Stimulated activated CD8-positive, alpha-beta memory T cell treated with anti-CD3 and anti-CD28 coated beads, Interleukin-4, amount 100 ng/mL, for 48 hours (primary cell): ENCODE measurements around the gene ERBB4.

ENCODE experiments used
- DNase-seq: peaks from one replicate; pipeline ENCODE4 v3.0.0-alpha.2; 2020

Gene ERBB4

DNA sequence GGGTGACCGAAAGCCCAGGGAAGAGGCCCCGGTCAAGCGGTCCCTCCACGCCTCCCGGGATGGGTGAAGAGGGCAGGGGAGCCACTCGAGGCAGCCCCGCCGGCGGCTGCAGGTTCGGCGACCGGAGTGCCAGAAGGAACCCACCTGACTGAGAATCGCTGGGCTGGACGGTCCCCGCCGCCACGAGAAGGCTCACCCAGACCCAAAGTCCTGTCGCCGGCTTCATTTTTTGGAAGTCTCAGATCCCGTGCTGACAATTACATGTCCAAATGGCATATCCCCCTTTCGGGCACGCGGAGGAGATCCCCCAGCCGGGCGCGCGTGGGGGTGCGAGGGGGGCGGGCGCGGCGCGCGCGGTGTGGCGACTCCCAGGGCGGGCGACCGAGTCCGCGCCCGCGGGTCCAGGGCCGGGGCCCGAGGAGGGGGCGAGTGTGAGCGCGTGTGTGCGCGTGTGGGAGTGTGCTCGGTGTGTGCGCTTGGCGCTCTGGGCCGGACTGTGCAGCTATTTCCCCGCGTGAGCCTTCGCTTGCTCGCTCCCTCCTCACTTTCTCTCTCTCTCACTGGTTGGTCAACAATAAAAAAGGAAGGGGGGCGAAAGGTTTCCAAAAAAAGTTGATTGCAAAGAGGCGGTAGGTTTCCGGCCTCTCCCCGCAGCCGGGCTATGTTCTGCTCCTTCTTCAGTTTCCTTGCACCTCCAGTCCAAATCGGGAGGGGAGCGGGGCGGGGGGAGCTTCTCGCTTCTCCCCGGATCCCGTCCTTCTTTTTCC lies at the start of gene ERBB4:
Gene ERBB4 (minus strand): TSS at position 498 of the 767 bp plus-strand sequence. CDS start 272 bp downstream, at position 226.
- DNase-seq: no peak

DNA sequence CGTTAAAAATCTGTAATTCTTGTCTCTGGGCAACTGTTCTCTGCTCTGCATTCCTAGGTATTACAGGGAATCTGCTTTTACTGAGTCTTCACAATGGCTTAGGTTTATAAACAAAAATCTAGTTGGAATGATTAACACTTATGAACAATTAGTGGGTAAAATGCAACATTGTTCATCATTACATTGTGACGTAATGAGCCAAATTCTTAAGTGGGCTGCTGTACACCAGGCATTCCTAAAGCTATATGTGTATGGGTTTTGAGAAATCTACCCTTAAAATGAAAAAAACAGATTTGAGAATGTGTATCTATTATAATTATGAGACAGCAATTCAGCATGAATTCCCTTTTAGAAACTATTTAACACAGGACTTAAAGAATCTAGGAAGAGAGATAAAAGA lies 41.5 kb upstream of the ERBB4 start:
- no peak for DNase-seq

DNA sequence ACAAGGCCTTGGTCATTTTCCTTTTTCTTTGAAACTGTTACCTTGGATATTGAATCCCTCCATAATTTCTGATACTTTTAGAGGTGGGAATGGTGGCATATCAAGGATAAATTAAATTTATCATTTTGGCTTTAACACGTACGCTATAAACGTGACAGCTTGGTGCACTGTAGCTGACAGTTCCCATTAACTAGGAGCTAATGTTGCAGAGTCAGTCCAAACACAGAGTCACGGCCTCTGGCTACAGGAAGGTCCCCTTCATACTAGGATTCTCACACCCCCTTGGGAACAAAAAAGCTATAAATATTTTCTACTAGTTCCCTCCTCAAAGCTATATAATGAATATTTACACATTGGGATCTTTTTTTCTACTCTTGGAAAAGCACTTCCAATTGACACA lies 17.7 kb upstream of the ERBB4 start:
- DNase-seq: no peak

DNA sequence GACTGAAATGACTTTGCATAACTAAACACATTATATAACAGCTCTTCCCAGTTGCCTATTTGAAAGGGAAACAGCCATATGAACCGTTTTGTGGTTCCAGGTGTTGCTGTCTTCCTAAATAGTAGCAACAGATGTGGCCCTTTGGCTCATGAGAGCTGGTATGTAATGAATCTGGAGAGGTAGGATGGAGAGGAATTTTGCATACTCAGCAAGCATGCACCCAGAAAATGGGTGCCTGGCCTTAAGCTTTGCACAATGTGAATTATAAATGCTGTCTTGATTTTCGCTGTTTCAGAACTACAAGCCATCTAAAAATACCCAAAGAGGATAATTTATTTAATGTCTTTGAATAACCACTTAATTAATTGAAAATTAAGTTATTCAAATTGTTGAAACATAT lies 15.6 kb upstream of the ERBB4 start:
- no peak for DNase-seq

DNA sequence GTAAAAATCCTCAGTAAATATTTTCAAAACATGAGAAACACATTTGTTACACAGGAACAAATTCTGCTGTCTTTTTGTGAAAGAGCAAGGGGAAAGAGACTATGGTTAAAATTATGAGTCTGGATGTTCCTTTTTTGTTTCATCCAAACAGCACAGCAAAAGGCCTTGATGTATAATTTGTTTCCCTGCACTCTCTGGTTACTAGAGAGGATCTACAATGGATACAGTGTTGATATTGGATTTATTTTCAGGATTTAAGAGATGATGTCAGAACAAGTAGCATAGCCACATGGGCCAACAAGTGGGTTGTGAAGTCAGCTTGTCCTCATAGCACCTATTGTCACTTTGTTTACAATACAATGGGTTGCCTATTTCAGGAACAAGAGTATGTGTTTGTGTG lies 11.3 kb upstream of the ERBB4 start:
- no peak for DNase-seq

DNA sequence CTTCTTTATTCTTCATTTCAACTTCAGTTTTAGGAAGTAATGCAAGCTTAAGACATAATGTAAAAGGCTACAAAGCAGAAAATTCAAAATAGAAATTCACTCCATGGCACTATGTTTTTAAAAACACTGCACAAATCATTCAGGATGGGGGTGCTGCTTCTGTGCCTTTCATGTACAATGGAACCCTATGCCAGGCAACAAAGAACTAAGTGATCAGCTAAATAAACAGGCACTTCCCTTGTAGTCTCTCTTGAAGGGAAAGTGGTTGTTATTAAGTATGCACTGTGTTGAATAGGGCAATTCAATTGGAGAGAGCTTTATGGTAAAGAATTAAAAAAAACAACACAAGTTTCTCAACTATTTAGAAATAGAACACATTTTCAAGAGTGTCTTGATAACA lies 10.9 kb upstream of the ERBB4 start:
- no peak for DNase-seq

DNA sequence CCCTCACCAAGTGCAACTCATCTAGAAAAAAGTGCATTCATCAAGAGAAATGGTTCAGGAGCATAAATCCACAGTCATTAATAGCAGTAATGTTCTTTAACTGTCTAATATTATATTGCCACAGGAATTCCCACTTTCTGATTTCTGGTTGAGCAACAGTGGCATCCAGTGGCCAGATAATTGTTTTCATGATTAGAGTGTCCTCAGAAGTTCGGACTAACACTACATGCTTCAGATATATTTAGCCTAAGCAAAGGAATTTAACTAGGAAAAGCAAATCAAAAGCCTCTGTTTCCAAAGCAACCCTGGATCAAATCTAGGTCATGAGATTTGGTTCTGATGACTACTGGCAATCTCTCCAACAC lies 9.8 kb upstream of the ERBB4 start:
- no peak for DNase-seq

DNA sequence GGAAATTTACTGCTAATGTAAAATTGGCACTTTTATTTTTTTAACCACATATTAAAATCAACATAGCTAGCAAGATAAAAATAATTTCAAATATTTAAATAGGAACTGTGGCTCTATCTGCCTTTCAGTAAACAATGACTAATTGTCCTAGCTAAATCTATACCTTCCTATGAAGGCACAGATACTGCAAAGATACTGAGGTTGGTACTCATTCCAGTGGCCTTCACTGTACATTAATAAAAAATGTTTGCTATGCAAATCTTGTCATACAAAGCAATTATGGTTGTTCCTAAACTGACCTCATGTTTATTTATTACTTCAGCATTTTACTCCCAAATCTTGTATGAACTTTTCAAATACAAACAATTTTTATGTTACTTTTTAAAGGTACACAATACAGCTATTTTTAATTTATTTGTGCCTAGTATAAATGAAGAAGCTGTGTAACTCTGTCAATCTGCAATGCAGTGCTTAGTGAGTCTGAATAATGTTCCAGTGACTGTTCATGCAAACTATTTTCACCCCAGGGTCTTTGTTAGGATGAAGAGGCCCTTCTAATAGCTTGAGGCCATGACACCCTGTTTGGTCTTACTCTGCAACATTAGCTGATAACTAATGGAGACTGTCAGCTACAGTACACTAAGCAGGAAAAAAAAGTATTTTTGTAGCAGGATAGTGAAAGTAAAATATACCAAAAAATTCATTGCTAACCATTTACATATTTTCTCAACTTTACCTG lies 9.3 kb upstream of the ERBB4 start:
- no peak for DNase-seq

DNA sequence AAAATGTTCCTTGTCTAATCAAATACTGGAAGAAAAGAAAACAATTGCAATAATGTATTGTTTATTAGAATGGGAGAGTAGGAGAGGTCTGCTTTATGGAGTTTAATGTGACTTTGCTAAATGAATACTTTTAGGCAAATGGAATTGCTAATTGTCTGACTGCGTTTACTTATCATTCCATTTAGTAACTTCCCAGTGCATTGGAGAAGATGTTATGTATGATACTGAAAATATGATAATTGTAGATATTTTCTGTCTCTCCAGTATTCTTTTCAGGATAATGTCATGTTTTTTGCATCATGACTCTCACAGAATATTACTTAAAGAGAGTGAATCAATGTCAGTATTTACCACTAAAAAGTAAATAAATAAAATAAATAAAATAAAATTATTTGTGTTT lies 8.1 kb upstream of the ERBB4 start:
- DNase-seq: no peak

DNA sequence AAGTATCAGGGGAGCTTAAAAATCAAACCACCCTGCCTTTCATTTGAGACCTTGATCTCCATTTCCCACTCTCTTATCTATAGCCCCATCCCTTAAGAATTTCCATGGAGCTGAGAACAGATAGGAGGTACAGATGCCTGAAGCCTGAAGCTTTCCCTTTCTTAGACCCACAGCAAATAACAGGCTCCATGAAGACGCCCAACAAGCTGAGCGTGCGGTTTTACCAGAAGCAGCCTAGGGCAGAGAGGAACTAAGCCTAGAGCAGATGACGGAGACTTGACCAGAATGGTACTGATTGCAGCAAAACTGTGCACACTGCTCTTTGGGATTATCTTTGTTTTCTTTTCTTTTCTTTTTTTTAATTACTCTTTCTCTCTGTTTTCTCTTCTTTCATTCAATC lies 1.7 kb upstream of the ERBB4 start:
- no peak for DNase-seq

DNA sequence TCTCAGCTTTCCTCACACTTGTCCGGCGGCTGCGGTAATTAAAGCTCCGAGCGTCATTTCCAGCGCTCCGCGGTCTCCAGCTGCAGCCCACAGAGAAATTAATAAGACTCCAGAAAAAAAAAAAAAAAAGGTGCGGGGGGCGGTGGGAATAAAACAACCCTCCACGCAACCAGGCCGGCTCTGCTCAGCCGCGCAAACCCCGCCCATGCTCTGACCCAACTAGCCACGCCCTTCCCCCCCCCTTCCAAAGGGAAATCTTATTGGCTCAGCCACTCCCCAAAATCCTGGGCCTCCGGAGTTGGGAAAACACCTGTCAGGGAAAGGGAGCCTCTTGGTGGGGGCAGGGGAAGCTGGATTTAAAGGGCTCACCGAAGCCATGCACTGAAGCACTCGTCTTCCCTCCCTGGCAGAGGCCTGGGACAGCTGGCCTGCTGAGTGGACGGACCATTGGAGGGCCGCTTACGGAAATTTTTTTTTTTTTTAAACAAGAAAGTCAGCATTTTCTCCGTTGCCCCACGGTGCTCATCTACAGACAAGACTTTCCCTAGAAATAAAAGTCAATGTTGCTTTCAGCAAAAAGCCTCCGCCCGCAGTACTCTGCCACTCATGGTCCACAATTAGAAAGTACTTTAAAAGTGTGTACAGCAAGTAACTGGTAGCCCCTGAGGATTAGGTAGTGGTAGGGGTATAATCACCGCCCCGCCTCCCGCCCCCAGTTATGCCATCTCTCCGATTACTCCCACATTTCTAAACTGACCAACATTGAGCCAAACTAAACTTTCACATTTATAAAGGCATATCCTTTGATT lies 674 bp upstream of the ERBB4 start:
- no peak for DNase-seq

DNA sequence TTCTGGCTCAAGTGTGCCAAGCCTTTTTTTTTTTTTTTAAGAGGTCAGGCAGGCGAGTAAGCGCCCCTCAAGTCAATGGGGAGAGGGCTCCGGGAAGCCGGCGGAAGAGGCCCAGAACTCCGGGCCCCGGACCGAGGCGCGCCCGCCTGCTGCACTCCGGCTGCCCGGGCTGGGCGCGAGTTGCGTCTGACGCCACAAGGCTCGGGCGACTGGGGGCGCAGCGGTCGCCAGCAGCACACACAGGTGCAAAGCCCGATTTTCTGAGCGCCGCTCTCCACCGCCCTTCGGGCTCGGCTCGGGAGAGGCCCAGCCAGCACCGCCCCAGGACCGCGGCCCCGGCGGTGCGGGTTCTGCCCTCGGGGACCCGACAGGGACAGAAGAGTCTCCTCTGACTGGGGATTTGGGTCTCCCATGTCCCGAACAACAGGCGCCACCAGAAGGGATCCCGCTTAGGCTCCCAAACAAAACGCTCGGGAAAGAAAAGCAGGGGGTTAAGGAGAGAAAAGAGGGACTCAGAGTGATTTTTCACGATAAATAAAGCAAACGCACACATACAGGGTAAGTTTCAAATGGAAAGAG lies 787 bp downstream of the ERBB4 start:
- DNase-seq: no peak

DNA sequence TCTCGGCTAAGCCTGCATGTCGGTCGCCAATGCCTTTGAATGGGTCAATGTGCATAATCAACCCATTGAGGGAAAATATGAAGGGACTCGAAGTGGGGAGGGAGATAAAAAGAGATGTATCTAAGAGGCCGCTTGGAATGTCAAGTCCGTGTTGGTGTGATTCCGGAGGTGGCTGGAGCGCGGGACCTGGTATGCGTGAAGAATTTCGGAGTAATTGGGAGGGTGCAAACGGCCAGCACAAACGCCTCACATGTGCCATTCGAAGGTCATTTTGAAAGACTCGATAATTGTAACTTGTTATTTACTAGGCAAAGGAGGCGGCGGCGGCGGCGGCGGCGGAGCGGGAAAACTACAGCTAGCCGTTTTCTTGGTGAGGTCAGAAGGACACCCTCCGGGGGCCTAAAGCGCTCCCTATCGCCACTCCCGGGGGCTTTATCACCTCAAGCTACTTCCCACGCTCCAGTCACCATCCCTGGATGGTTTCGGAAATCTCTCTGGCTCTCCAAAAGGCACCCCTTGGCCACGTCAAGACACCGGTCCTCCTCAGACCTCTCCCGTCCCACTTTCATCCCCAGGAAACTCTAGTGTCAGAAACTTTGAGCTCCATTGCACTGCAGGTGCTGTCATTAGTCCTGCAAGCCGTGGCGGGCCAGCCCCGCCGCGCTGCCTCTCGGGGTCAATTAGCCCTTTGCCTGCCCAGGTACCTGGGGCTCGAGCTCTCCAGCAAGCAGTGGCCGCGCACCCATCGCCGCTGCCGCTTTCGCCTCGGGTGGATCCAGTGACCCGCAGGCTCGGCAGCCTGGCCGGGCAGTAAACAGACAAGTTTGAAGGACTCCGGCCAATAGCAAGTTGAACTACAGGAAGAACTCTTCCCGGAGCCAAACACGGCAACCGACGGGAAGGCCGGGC lies 1.5 kb downstream of the ERBB4 start:
- no peak for DNase-seq

DNA sequence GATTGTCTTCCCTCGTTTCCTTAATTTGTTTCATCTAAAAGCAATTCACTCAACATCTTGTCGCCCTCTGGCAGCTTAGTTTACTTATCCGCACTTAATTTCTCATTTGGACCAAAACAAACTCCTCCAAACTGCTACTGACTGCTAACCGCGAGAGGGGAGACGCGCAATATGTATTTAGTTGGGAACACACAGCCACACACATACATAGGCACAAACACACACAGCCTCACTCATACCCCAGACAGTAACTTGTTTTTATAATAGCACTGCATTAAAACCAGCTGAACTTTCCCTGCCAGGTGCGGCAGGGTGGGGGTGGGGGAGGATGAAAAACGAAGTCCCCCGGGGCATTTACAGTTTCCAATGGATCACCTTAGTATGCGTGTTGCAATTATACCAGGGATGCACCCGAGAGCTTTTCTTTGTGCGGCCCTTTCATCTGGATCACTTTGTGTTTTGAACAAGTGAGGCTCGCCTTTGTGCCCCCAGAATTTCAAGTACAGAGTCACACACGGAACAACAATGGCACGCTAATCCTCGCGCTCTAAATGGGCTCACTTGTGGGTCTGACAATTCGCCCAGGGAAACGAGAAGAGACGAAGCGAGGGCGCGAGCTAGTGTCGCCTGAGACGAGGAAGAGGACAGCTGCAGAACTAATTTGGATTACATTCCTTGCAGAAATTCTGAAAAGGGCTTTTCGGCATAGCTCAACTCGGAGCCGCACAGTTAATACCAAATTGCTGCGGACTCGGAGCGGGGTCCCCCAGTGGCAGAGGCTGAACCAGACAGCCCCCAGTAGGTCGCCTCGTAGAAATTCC lies 2.4 kb downstream of the ERBB4 start:
- no peak for DNase-seq

DNA sequence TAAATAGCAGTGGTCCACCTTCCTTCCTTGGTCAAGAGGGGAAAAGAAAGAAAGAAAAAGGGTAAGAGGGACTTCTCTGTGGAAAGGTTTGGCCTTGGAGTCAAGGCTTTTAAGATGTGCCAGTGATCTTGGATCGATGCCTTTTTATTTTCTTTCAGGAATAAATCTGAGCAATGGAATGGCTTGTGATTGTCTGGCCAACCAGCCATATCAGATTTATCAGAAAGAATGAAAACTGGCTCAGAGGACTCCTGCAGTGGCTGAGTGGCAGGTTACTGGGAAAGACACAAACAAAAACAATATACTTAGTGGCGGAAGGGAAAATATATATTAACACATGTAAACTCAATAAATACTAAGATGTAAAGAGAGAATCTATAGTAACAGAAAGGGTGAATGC lies 4.3 kb downstream of the ERBB4 start:
- DNase-seq: no peak

DNA sequence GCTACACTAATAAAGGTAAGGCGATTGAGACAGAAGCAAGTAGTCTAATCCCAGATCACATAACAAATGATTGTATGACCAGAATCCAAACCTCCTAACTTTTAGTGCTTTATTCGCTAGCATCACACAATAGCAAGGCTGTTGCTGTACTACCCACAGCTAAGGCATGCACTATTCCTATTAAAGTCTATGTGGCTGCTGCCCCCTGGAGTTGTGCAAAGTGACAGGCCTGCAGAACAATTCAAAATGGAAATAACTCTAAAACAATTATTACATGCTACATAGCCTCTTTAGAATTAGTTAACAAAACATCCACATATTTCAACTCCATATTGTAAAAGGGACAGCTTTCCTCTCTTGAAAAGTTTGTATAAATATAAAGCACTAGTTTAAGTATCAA lies 6.0 kb downstream of the ERBB4 start:
- no peak for DNase-seq

DNA sequence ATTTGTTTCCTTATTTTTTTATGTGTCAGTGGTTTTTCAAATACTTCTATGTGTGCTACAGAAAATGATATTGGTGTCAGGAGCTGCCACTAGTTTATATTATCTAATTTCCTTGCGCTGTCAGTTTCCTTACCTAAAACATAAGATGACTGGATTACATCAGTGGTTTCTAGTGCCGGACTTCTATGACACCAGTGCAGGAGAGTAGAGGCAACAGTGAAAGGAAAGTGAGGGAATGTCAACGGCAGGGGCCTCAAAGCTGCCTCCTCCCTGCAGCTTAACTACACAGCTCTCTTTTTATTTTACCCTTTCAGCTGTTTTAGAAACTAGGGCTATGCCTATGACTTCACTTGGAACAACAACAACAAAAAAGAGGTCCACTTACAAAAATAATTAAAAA lies 6.5 kb downstream of the ERBB4 start:
- DNase-seq: no peak

DNA sequence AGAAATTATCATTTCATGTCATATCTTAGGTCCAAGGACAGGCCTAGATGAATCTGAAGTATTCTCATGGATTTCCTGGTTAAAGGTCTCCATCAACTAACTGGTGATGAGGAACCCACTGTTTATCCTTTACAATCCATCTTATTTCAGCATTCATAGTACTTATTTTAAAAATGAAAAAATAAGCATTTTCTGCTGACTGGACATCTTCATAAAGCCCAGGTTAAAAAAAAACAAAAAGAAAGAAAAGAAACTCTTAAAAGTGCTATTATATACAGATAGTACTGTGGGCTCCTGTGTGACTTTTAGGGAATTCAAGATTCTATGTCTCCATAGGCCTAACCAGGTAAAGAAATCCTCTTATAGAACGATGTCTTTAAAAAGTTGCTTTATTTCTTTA lies 7.1 kb downstream of the ERBB4 start:
- no peak for DNase-seq

DNA sequence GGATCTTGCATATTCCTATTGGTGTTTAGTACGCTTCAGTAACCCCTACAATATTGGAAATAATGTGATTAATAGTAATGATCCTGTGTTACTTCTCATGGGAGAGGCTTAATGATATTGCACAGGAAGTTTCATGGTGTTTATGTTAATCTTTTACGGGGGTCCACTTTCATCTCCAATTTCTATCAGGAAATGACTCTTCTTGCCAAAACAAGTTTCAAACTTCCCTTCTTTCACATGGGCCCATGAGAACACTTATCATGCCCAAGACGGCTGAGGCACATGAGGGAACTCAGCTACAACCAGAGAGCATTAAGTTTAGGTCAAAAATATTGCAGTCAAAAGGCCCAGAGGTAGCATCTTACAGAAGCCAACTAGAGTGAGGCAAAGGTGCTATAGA lies 7.6 kb downstream of the ERBB4 start:
- DNase-seq: no peak

DNA sequence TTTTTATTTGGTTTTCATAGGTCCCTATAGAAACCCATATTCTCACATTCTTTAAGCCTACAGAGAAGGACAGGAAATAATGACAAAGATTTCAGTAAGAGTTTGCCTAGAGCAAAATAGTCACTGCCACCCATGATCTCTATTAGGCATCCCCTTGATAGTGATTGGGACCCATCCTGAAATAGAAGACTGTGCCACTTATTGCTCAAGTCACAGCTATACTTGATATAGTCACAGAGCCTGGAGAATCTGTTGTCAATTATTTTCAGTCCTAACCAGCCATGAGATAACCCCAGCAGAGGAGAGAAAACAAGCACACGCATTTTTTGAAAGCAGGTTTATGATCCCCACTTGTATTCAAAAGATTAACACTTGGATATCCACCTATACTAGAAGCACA lies 8.2 kb downstream of the ERBB4 start:
- no peak for DNase-seq

DNA sequence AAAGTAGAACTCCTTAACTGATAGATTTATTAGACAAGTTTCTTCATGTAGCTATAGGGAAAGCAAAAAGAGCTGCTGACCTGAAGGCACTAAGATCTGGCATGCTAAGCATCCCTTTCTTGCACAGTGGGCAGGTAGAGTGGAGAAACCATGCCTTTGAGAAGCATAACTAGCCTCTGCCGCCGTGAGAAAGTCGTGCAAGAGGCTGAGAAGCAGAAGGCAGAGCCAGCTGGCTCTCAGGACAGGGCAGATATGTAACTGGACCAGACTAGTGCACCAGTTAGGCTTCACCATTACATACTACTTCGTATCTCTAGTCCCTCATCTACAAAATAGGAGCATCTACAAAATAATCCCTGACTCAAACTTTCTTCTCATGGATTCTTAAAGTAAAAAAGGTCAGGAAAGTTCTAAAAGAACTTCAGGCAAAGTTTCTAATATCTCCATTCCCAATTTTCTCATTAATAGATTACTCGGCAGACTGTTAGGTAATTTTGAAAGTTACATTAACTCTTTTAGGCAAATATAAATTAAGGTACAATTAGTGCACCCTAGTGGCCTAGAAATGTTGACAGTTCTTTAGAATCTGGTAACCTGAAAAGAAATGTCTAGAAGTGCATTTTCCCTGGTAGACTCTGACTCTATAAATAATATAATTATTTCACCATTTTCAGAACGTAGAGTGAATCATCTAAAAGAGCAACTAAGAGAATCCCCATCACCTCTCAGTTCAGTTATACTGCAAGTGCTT lies 10.3 kb downstream of the ERBB4 start:
- no peak for DNase-seq
